ENCODE measurements around the gene NFE2L1.

DNA sequence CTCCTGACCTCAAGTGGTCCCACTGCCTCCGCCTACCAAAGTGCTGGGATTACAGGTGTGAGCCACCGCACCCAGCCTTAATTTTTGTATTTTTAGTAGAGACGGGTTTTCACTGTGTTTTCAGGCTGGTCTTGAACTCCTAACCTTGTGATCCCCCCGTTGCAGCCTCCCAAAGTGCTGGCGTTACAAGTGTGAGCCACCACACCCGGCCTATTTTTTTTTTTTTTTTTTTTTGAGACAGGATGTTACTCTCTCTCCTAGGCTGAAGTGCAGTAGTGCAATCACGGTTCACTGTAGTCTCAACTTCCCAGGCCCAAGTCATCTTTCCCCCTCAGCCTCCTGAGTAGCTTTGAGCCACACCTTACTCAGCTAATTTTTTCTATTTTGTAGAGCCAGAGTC, 56.3 kb downstream of the NFE2L1 start:
- TF ChIP-seq EZH2 (IDR thresholded peaks at IDR 0.05; ENCODE audit: insufficient read depth, poor library complexity, severe bottlenecking) (no peak), EZH2phosphoT487 (IDR thresholded peaks at IDR 0.05; ENCODE audit: insufficient read depth, low read depth) (no peak)
